Stimulated activated CD4-positive, alpha-beta T cell treated with anti-CD3 and anti-CD28 coated beads, Interleukin-1b, Interleukin-23, amount 100 ng/mL, for 1 hour (primary cell): ENCODE data around the gene KLHL3.

ENCODE experiments used
- DNase-seq, 2 donors: peaks; one replicate each; pipeline ENCODE4 v3.0.0-alpha.2; 2020; ENCODE audit warnings: low read depth in 2 of 2

KLHL3 gene

GRCh38 chr5:137708796-137709559 lies 26.9 kb downstream of the KLHL3 start:
- no peak for DNase-seq

GRCh38 chr5:137708062-137708461 lies 27.8 kb downstream of the KLHL3 start:
- no peak for DNase-seq

GRCh38 chr5:137706841-137707240 lies 29.0 kb downstream of the KLHL3 start:
- no peak for DNase-seq

GRCh38 chr5:137705106-137705505 lies 30.8 kb downstream of the KLHL3 start:
- DNase-seq, result no peak

GRCh38 chr5:137703565-137703964 lies 32.3 kb downstream of the KLHL3 start:
- no peak for DNase-seq

- DNase-seq, result no peak
Measured at GRCh38 chr5:137700282-137700680, 35.6 kb downstream of the KLHL3 start.

GRCh38 chr5:137699336-137700281 lies 36.3 kb downstream of the KLHL3 start:
- no peak for DNase-seq

GRCh38 chr5:137696481-137696880 lies 39.4 kb downstream of the KLHL3 start:
- DNase-seq, result no peak

- no peak for DNase-seq
Measured at GRCh38 chr5:137695651-137696428, 40.0 kb downstream of the KLHL3 start.

- no peak for DNase-seq
Measured at GRCh38 chr5:137693951-137694721, 41.8 kb downstream of the KLHL3 start.

GRCh38 chr5:137693307-137693950 lies 42.5 kb downstream of the KLHL3 start:
- DNase-seq, result no peak

GRCh38 chr5:137689306-137689705 lies 46.6 kb downstream of the KLHL3 start:
- DNase-seq, result no peak

- DNase-seq, result no peak
Measured at GRCh38 chr5:137688210-137688840, 47.6 kb downstream of the KLHL3 start.

- no peak for DNase-seq
Measured at GRCh38 chr5:137684761-137685160, 51.1 kb downstream of the KLHL3 start.

- DNase-seq, result no peak
Measured at GRCh38 chr5:137681191-137681590, 54.7 kb downstream of the KLHL3 start.

GRCh38 chr5:137679910-137680309 lies 56.0 kb downstream of the KLHL3 start:
- no peak for DNase-seq

GRCh38 chr5:137679195-137679594 lies 56.7 kb downstream of the KLHL3 start:
- no peak for DNase-seq

GRCh38 chr5:137672881-137673280 lies 63.0 kb downstream of the KLHL3 start:
- no peak for DNase-seq

GRCh38 chr5:137672001-137672400 lies 63.9 kb downstream of the KLHL3 start:
- no peak for DNase-seq

- no peak for DNase-seq
Measured at GRCh38 chr5:137669811-137670210, 66.1 kb downstream of the KLHL3 start.
